ENCODE data around the gene ECSIT. TPM values are rescaled to one million over a fixed set of nuclear protein-coding genes. Genes with fewer than 3 reads are reported as not detected.
A peak's percentile ranks its signal among the peaks of the same experiment; 100 is the strongest.

ECSIT gene
- polyA plus RNA-seq, 2 of the 4 experiments (the other 2 are of a cell fraction), result 23.0 to 29.7 TPM

GRCh38 chr19:11552666-11553372 is 23.9 kb upstream of the ECSIT start:
- WGBS (ENCODE audit: missing lambda C conversion rate), result 91% methylated on average over 11 of the region's 20 CpGs
- Histone ChIP-seq H3K4me1 (peaks cover 2% of the 10 kb centered on the region; the same call in 1 of the 3 replicates), H3K9me3 (no peaks in the 10 kb centered on the region), H3K27ac (no peak overlapping the region), H3K4me3 (no peak overlapping the region), H3K4me2 (no peak overlapping the region)
- ATAC-seq (no peak), FAIRE-seq (no peak), DNase-seq (ENCODE audit: low read depth in 1 of 2, low spot score in 1 of 2) (no peak)
- TF ChIP-seq RFX5 (IDR thresholded peaks at IDR 0.05), result no peak
- no peak for TF ChIP-seq NFE2L2 (conservative IDR thresholded peaks at IDR 0.05; ENCODE audit: low read length)
- TF ChIP-seq, protein P1, sequence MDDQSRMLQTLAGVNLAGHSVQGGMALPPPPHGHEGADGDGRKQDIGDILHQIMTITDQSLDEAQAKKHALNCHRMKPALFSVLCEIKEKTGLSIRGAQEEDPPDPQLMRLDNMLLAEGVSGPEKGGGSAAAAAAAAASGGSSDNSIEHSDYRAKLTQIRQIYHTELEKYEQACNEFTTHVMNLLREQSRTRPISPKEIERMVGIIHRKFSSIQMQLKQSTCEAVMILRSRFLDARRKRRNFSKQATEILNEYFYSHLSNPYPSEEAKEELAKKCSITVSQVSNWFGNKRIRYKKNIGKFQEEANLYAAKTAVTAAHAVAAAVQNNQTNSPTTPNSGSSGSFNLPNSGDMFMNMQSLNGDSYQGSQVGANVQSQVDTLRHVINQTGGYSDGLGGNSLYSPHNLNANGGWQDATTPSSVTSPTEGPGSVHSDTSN (IDR thresholded peaks at IDR 0.05), result no peak
- TF ChIP-seq, protein P2, sequence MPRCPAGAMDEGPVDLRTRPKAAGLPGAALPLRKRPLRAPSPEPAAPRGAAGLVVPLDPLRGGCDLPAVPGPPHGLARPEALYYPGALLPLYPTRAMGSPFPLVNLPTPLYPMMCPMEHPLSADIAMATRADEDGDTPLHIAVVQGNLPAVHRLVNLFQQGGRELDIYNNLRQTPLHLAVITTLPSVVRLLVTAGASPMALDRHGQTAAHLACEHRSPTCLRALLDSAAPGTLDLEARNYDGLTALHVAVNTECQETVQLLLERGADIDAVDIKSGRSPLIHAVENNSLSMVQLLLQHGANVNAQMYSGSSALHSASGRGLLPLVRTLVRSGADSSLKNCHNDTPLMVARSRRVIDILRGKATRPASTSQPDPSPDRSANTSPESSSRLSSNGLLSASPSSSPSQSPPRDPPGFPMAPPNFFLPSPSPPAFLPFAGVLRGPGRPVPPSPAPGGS (IDR thresholded peaks at IDR 0.05), result no peak
- TF ChIP-seq EHMT2 (IDR thresholded peaks at IDR 0.05; ENCODE audit: low read depth), result no peak
- no peak for TF ChIP-seq ZNF302 (CRISPR knock-in tag; IDR thresholded peaks at IDR 0.05)
- POLR2A ChIA-PET, result no interaction called here
- CTCF ChIA-PET, result interaction anchor here (0.6 to 2.0 kb wide), 2 partner anchors 17 to 496 kb away, joined by 4 to 9 read pairs; no protein-coding TSS in a partner anchor

DNA sequence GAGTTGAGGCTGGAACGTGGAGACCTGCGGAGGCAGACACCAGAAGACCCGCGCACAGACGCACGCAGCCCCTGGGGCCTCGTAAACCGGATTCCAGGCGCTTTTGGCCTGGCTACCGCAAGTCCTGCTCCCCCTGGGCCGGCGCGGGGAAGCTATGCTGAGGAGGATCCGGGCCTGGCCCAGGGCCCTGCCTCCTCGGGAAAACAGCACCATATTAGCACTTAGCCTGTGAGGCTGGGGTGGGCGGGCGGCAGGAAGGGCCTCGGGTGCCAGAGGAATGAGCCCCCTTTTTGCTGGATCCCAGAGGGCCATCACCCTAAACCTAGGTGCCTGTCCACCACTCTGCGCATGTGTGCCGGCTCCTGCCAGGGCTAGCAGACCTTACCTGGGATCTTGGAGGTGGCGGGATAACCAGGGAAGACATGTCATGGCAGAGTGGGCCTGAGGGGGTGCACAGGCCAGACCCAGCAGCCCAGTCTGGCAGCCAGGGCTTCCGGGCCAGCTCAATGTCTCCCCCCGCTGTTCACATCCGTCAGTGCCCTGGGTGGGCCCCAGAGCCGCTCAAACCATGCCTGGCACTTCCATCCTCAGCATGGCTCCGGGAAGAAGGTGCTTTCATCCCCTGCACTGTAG is 22.8 kb upstream of the ECSIT start:
- Histone ChIP-seq H3K4me2 (no peak overlapping the region), H3K4me1 (no peaks in the 10 kb centered on the region), H3K4me3 (no peak overlapping the region), H3K27ac (no peak overlapping the region), H3K9me3 (no peaks in the 10 kb centered on the region)
- 97% methylated on average over 9 of the region's 26 CpGs for WGBS (ENCODE audit: missing lambda C conversion rate)
- ChIA-PET CTCF (interaction anchor here (1.4 to 2.0 kb wide), 2 partner anchors 16 to 36 kb away, joined by 3 to 9 read pairs; no protein-coding TSS in a partner anchor), POLR2A (no interaction called here)
- ATAC-seq (peak; percentile 61 to 87; a peak in 4 of 6 replicates), FAIRE-seq (no peak), DNase-seq (ENCODE audit: low read depth in 1 of 2, low spot score in 1 of 2) (no peak)
- TF ChIP-seq CTCF (IDR thresholded peaks at IDR 0.05), result peak; percentile 22; the same call in 2 of the 3 replicates
- no peak for TF ChIP-seq ZFP36 (IDR thresholded peaks at IDR 0.05; ENCODE audit: borderline replicate concordance, partially characterized antibody)
- TF ChIP-seq RAD21 (conservative IDR thresholded peaks at IDR 0.05 in 1 of 2, IDR thresholded peaks at IDR 0.05 in 1 of 2), result peak; percentile 24 to 25; a peak in 2 of 5 replicates
- no peak for TF ChIP-seq POLR2AphosphoS2 (conservative IDR thresholded peaks at IDR 0.05; ENCODE audit: low read length)
- TF ChIP-seq KDM1A (IDR thresholded peaks at IDR 0.05; ENCODE audit: low read depth), result no peak

DNA sequence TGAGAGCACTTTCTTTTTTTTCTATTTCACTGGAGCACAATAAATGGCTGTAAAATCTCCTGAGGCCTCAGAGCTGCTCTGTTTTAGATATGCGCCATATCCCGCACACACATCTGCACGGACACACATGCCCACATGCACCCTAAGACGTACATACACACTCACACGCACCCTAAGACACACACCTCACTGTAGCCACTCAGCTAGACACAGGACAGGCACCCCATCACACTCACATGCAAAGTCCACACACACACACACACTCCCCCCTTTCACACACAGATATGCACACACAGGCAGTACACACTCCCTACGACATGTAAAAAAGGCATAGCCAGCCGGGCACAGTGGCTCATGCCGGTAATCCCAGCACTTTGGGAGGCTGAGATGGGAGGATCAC is 21.3 kb upstream of the ECSIT start:
- ATAC-seq, result no peak
- no peak overlapping the region for H3K4me2 ChIP-seq
- no peak overlapping the region for H3K27ac ChIP-seq
- CTCF ChIA-PET, result interaction anchor here (1.9 kb wide), 1 partner anchor 14 kb away, joined by 7 read pairs; no protein-coding TSS in a partner anchor
- H3K9me3 ChIP-seq, result no peaks in the 10 kb centered on the region
- 96% methylated on average over 8 of the region's 8 CpGs for WGBS (ENCODE audit: missing lambda C conversion rate)
- POLR2A ChIA-PET, result no interaction called here
- FAIRE-seq, result no peak
- no peak overlapping the region for H3K4me3 ChIP-seq
- no peak for DNase-seq (ENCODE audit: low read depth in 1 of 2, low spot score in 1 of 2)
- H3K4me1 ChIP-seq, result no peaks in the 10 kb centered on the region
- TF ChIP-seq RAD21 (conservative IDR thresholded peaks at IDR 0.05 in 1 of 2, IDR thresholded peaks at IDR 0.05 in 1 of 2), result no peak
- TF ChIP-seq HOXA7 (CRISPR knock-in tag; IDR thresholded peaks at IDR 0.05), result no peak
- TF ChIP-seq FOSL2 (IDR thresholded peaks at IDR 0.05), result no peak
- TF ChIP-seq FOSL2 (CRISPR knock-in tag; IDR thresholded peaks at IDR 0.05), result no peak
- no peak for TF ChIP-seq SREBF2 (IDR thresholded peaks at IDR 0.05)
- TF ChIP-seq CTCF (IDR thresholded peaks at IDR 0.05), result no peak
- no peak for TF ChIP-seq GATA3 (IDR thresholded peaks at IDR 0.05; ENCODE audit: borderline replicate concordance)
- no peak for TF ChIP-seq USF2 (IDR thresholded peaks at IDR 0.05)
- no peak for TF ChIP-seq KDM1A (IDR thresholded peaks at IDR 0.05; ENCODE audit: low read depth)
- TF ChIP-seq FOXS1 (CRISPR knock-in tag; IDR thresholded peaks at IDR 0.05), result no peak
- no peak for TF ChIP-seq CBX8 (IDR thresholded peaks at IDR 0.05)
- TF ChIP-seq HEYL (CRISPR knock-in tag; IDR thresholded peaks at IDR 0.05), result no peak
- TF ChIP-seq BHLHE40 (IDR thresholded peaks at IDR 0.05; ENCODE audit: low read depth, low read length), result no peak
- TF ChIP-seq ZNF302 (CRISPR knock-in tag; IDR thresholded peaks at IDR 0.05), result no peak
- TF ChIP-seq, protein P2 (IDR thresholded peaks at IDR 0.05), result no peak
- no peak for TF ChIP-seq HES2 (IDR thresholded peaks at IDR 0.05)
